Astrocyte (in vitro differentiated cells and primary cell): ENCODE results near the gene WDR27. TPM values are rescaled to one million over a fixed set of nuclear protein-coding genes. Genes with fewer than 3 reads are reported as not detected.

Experiments
- DNase-seq: peaks from one replicate; pipeline ENCODE4 v3.0.0-alpha.2; 2010; ENCODE audit warnings: low read depth
- FAIRE-seq: peaks from 2 replicates; lab custom pipeline; 2011; peaks lifted over from hg19 to GRCh38; lab: Jason Lieb, UNC
- H2AFZ ChIP-seq: 2 replicates; pipeline ENCODE4 v1.6.0; 2012; ENCODE audit warnings: low read depth, low read length, inconsistent platforms
- H3K27ac ChIP-seq: 2 replicates; pipeline ENCODE4 v1.5.1; 2011; ENCODE audit warnings: low read depth, low read length, inconsistent platforms
- H3K27me3 ChIP-seq: 2 replicates; pipeline ENCODE4 v1.6.0; 2011; ENCODE audit warnings: low read length, inconsistent platforms; ENCODE audit not compliant: insufficient read depth
- H3K36me3 ChIP-seq: 2 replicates; pipeline ENCODE4 v1.5.1; 2011; ENCODE audit warnings: low read length, inconsistent platforms; ENCODE audit not compliant: insufficient read depth
- H3K4me1 ChIP-seq: 2 replicates; pipeline ENCODE4 v1.5.1; 2011; ENCODE audit warnings: low read length, inconsistent platforms; ENCODE audit not compliant: insufficient read depth
- H3K4me2 ChIP-seq: 2 replicates; pipeline ENCODE4 v1.6.0; 2012; ENCODE audit warnings: low read length, inconsistent platforms
- H3K4me3 ChIP-seq: 2 replicates; pipeline ENCODE4 v1.5.1; 2011; ENCODE audit warnings: low read depth, mild to moderate bottlenecking, low read length, inconsistent platforms; ENCODE audit not compliant: insufficient read depth
- H3K79me2 ChIP-seq: 2 replicates; pipeline ENCODE4 v1.6.0; 2012; ENCODE audit warnings: mild to moderate bottlenecking, low read length, inconsistent platforms; ENCODE audit not compliant: insufficient read depth
- H3K9ac ChIP-seq: 2 replicates; pipeline ENCODE4 v1.6.0; 2012; ENCODE audit warnings: mild to moderate bottlenecking, low read length, inconsistent platforms
- H3K9me3 ChIP-seq: 2 replicates; pipeline ENCODE4 v1.5.1; 2012; ENCODE audit warnings: low read depth, mild to moderate bottlenecking, low read length, inconsistent platforms; ENCODE audit not compliant: insufficient read depth
- H4K20me1 ChIP-seq: 2 replicates; pipeline ENCODE4 v1.6.0; 2012; ENCODE audit warnings: low read length, inconsistent platforms; ENCODE audit not compliant: insufficient read depth
- H3K27ac Mint-ChIP-seq: one replicate; pipeline ENCODE4 v1.8.0; 2021; ENCODE audit warnings: mild to moderate bottlenecking, mixed read lengths; ENCODE audit not compliant: unreplicated experiment
- H3K27me3 Mint-ChIP-seq: one replicate; pipeline ENCODE4 v1.8.0; 2021; ENCODE audit warnings: low read depth, mixed read lengths; ENCODE audit not compliant: unreplicated experiment
- H3K36me3 Mint-ChIP-seq: one replicate; pipeline ENCODE4 v1.8.0; 2021; ENCODE audit warnings: low read depth, mixed read lengths; ENCODE audit not compliant: unreplicated experiment
- H3K4me1 Mint-ChIP-seq: one replicate; pipeline ENCODE4 v1.8.0; 2021; ENCODE audit warnings: low read depth, mixed read lengths; ENCODE audit not compliant: unreplicated experiment
- H3K4me3 Mint-ChIP-seq: one replicate; pipeline ENCODE4 v1.8.0; 2021; ENCODE audit warnings: mild to moderate bottlenecking, moderate library complexity, mixed read lengths; ENCODE audit not compliant: unreplicated experiment
- H3K9me3 Mint-ChIP-seq: one replicate; pipeline ENCODE4 v1.8.0; 2021; ENCODE audit warnings: mild to moderate bottlenecking, mixed read lengths; ENCODE audit not compliant: unreplicated experiment
- CTCF ChIP-seq: IDR thresholded peaks from 2 replicates; pipeline ENCODE4 v1.5.1; 2011; ENCODE audit warnings: low read depth, mild to moderate bottlenecking, inconsistent platforms, low read length, moderate library complexity; ENCODE audit not compliant: insufficient read depth
- EZH2 ChIP-seq: IDR thresholded peaks from 2 replicates; pipeline ENCODE4 v1.6.1; 2012; ENCODE audit warnings: mild to moderate bottlenecking, low read length, inconsistent platforms; ENCODE audit not compliant: insufficient read depth
- total RNA-seq: library from RNA; stranded (reverse); gene quantifications from 2 replicates; pipeline ENCODE4 v1.2.1, GENCODE V29; 2021

WDR27 gene
- total RNA-seq, 1 donor from 2014 or later: 31.2 TPM

GRCh38 chr6:169707772-169708171 lies 5.9 kb upstream of the WDR27 start:
- Histone ChIP-seq H3K27ac (no peak overlapping the region), H3K4me2 (no peak overlapping the region), H4K20me1 (peaks cover 23% of the 10 kb centered on the region), H2AFZ (no peak overlapping the region), H3K79me2 (peaks cover 31% of the 10 kb centered on the region), H3K9ac (no peak overlapping the region), H3K27me3 (no peaks in the 10 kb centered on the region), H3K36me3 (peaks cover 19% of the 10 kb centered on the region), H3K9me3 (no peaks in the 10 kb centered on the region), H3K4me3 (no peak overlapping the region), H3K4me1 (peaks cover 16% of the 10 kb centered on the region)
- H3K27ac Mint-ChIP-seq: no peak overlapping the region
- TF ChIP-seq CTCF: no peak
- TF ChIP-seq EZH2: no peak
- DNase-seq (no peak), FAIRE-seq (no peak)
- no peaks in the 10 kb centered on the region for H3K9me3 Mint-ChIP-seq
- H3K27me3 Mint-ChIP-seq: no peaks in the 10 kb centered on the region
- H3K4me1 Mint-ChIP-seq: peaks cover 19% of the 10 kb centered on the region
- H3K36me3 Mint-ChIP-seq: no peaks in the 10 kb centered on the region
- H3K4me3 Mint-ChIP-seq: no peak overlapping the region

- H3K27me3 Mint-ChIP-seq: no peaks in the 10 kb centered on the region
- no peaks in the 10 kb centered on the region for H3K9me3 Mint-ChIP-seq
- H3K27ac ChIP-seq: peak overlapping the region; percentile 87
- no peak for TF ChIP-seq EZH2
- no peak for TF ChIP-seq CTCF
- peak overlapping the region; percentile 76 for H2AFZ ChIP-seq
- FAIRE-seq: no peak
- no peaks in the 10 kb centered on the region for H3K9me3 ChIP-seq
- H3K4me1 Mint-ChIP-seq: peaks cover 25% of the 10 kb centered on the region
- peaks cover 28% of the 10 kb centered on the region for H4K20me1 ChIP-seq
- peaks cover 7% of the 10 kb centered on the region for H3K36me3 ChIP-seq
- no peak for DNase-seq
- peak overlapping the region; percentile 83 for H3K4me3 ChIP-seq
- peak overlapping the region; percentile 86 for H3K4me2 ChIP-seq
- H3K36me3 Mint-ChIP-seq: peaks cover 2% of the 10 kb centered on the region
- peaks cover 68% of the 10 kb centered on the region for H3K79me2 ChIP-seq
- H3K4me3 Mint-ChIP-seq: peak overlapping the region; percentile 92
- H3K27ac Mint-ChIP-seq: peak overlapping the region; percentile 89
- peak overlapping the region; percentile 95 for H3K9ac ChIP-seq
- H3K4me1 ChIP-seq: peaks cover 29% of the 10 kb centered on the region
- no peaks in the 10 kb centered on the region for H3K27me3 ChIP-seq
Measured at GRCh38 chr6:169702840-169703246, 1.0 kb upstream of the WDR27 start.

- Mint-ChIP-seq H3K36me3 (peaks cover 6% of the 10 kb centered on the region), H3K9me3 (no peaks in the 10 kb centered on the region), H3K4me1 (peaks cover 28% of the 10 kb centered on the region), H3K4me3 (peak overlapping the region; percentile 91), H3K27me3 (no peaks in the 10 kb centered on the region), H3K27ac (peak overlapping the region; percentile 85)
- TF ChIP-seq EZH2 (no peak), CTCF (no peak)
- FAIRE-seq (no peak), DNase-seq (peak; percentile 12)
- Histone ChIP-seq H3K27me3 (no peaks in the 10 kb centered on the region), H3K9me3 (no peaks in the 10 kb centered on the region), H3K79me2 (peaks cover 72% of the 10 kb centered on the region), H3K4me2 (peak overlapping the region; percentile 86), H3K9ac (peak overlapping the region; percentile 95), H3K36me3 (peaks cover 7% of the 10 kb centered on the region), H2AFZ (peak overlapping the region; percentile 85), H3K4me1 (peaks cover 33% of the 10 kb centered on the region), H3K4me3 (peak overlapping the region; percentile 83), H3K27ac (peak overlapping the region; percentile 87), H4K20me1 (peaks cover 28% of the 10 kb centered on the region)
Measured at GRCh38 chr6:169701311-169701953, 397 bp downstream of the WDR27 start.
